Panc1 (cell line): ENCODE data around the gene RASSF8.

Experiments
- CTCF ChIP-seq: fragments of 450-650 bp; IDR thresholded peaks from 2 replicates; pipeline ENCODE4 v1.5.1; 2017; ENCODE audit warnings: mild to moderate bottlenecking
- POLR2AphosphoS5 ChIP-seq: IDR thresholded peaks from 2 replicates; pipeline ENCODE4 v1.6.1; 2012; ENCODE audit warnings: mild to moderate bottlenecking, low read depth, low read length, moderate library complexity
- SIN3A ChIP-seq: IDR thresholded peaks from 2 replicates; pipeline ENCODE4 v1.6.1; 2012; ENCODE audit warnings: low read depth, mild to moderate bottlenecking, low read length, moderate library complexity, borderline replicate concordance; ENCODE audit not compliant: insufficient read depth

- no peak for TF ChIP-seq CTCF
- no peak for TF ChIP-seq SIN3A
- no peak for TF ChIP-seq POLR2AphosphoS5
These were observed 84.9 kb downstream of the RASSF8 start for GRCh38 chr12:26043135-26044006.
